Muscle layer of duodenum (tissue), 2 donors: ENCODE data around the gene TNS3.

Source experiments
- H3K27ac ChIP-seq: one replicate; pipeline ENCODE4 v1.7.0; 2013; ENCODE audit warnings: mild to moderate bottlenecking, low read length
- H3K27me3 ChIP-seq: one replicate; pipeline ENCODE4 v1.7.0; 2013; ENCODE audit warnings: low read depth, mild to moderate bottlenecking, control low read depth, low read length
- H3K36me3 ChIP-seq, 2 donors: one replicate each; pipeline ENCODE4 v1.7.0; 2013; ENCODE audit warnings: low read length in 2 of 2, control low read depth in 1 of 2, mild to moderate bottlenecking in 1 of 2; ENCODE audit not compliant: insufficient read depth in 2 of 2, control insufficient read depth in 1 of 2
- H3K4me1 ChIP-seq, 2 donors: one replicate each; pipeline ENCODE4 v1.7.0; 2013; ENCODE audit warnings: low read length in 2 of 2, mild to moderate bottlenecking in 2 of 2, control low read depth in 1 of 2, moderate library complexity in 1 of 2; ENCODE audit not compliant: insufficient read depth in 2 of 2, control insufficient read depth in 1 of 2
- H3K4me3 ChIP-seq, 2 donors: one replicate each; pipeline ENCODE4 v1.7.0; 2013; ENCODE audit warnings: low read length in 2 of 2, low read depth in 1 of 2, mild to moderate bottlenecking in 1 of 2
- H3K9me3 ChIP-seq, 2 donors: one replicate each; pipeline ENCODE4 v1.7.0; 2013; ENCODE audit warnings: low read length in 2 of 2, control low read depth in 1 of 2, mild to moderate bottlenecking in 1 of 2; ENCODE audit not compliant: control insufficient read depth in 1 of 2
- donor health status: healthy.

TNS3 gene

GRCh38 chr7:47303695-47304453, 278.0 kb downstream of the TNS3 start:
- H3K27me3 ChIP-seq, result no peaks in the 10 kb centered on the region
- H3K4me3 ChIP-seq, result no peak overlapping the region
- H3K36me3 ChIP-seq, result peaks cover 2 to 11% of the 10 kb centered on the region in 2 donors
- H3K27ac ChIP-seq, result no peak overlapping the region
- peaks cover 0 to under 1% of the 10 kb centered on the region in 2 donors for H3K9me3 ChIP-seq
- H3K4me1 ChIP-seq, result no peaks in the 10 kb centered on the region

- no peaks in the 10 kb centered on the region for H3K4me1 ChIP-seq
- H3K9me3 ChIP-seq, result no peaks in the 10 kb centered on the region
- no peaks in the 10 kb centered on the region for H3K27me3 ChIP-seq
- peaks cover 2 to 11% of the 10 kb centered on the region in 2 donors for H3K36me3 ChIP-seq
- H3K27ac ChIP-seq, result no peak overlapping the region
- no peak overlapping the region for H3K4me3 ChIP-seq
Measured at GRCh38 chr7:47303014-47303694, 278.8 kb downstream of the TNS3 start.

- Histone ChIP-seq H3K4me1 (no peaks in the 10 kb centered on the region), H3K9me3 (no peaks in the 10 kb centered on the region), H3K27me3 (no peaks in the 10 kb centered on the region), H3K27ac (no peak overlapping the region), H3K36me3 (peaks cover 2 to 11% of the 10 kb centered on the region in 2 donors), H3K4me3 (no peak overlapping the region)
Measured at GRCh38 chr7:47302560-47302959, 279.4 kb downstream of the TNS3 start.

- Histone ChIP-seq H3K36me3 (peaks cover 8 to 16% of the 10 kb centered on the region in 2 donors), H3K4me1 (no peaks in the 10 kb centered on the region), H3K9me3 (no peaks in the 10 kb centered on the region), H3K4me3 (no peak overlapping the region), H3K27ac (no peak overlapping the region), H3K27me3 (no peaks in the 10 kb centered on the region)
Measured at GRCh38 chr7:47301657-47302295, 280.1 kb downstream of the TNS3 start.

- Histone ChIP-seq H3K27ac (no peak overlapping the region), H3K36me3 (peaks cover 8 to 22% of the 10 kb centered on the region in 2 donors), H3K4me1 (no peaks in the 10 kb centered on the region), H3K4me3 (no peak overlapping the region), H3K9me3 (no peaks in the 10 kb centered on the region), H3K27me3 (no peaks in the 10 kb centered on the region)
Measured at GRCh38 chr7:47301105-47301477, 280.8 kb downstream of the TNS3 start.

- Histone ChIP-seq H3K4me3 (no peak overlapping the region), H3K27ac (no peak overlapping the region), H3K4me1 (no peaks in the 10 kb centered on the region), H3K36me3 (peaks cover 13 to 23% of the 10 kb centered on the region in 2 donors), H3K9me3 (no peaks in the 10 kb centered on the region), H3K27me3 (no peaks in the 10 kb centered on the region)
Measured at GRCh38 chr7:47300472-47301104, 281.3 kb downstream of the TNS3 start.

GRCh38 chr7:47299496-47299895, 282.4 kb downstream of the TNS3 start:
- H3K36me3 ChIP-seq, result peaks cover 17 to 28% of the 10 kb centered on the region in 2 donors
- H3K4me3 ChIP-seq, result no peak overlapping the region
- H3K9me3 ChIP-seq, result no peaks in the 10 kb centered on the region
- H3K27me3 ChIP-seq, result no peaks in the 10 kb centered on the region
- no peak overlapping the region for H3K27ac ChIP-seq
- H3K4me1 ChIP-seq, result no peaks in the 10 kb centered on the region

GRCh38 chr7:47298636-47299035, 283.3 kb downstream of the TNS3 start:
- Histone ChIP-seq H3K27ac (no peak overlapping the region), H3K27me3 (no peaks in the 10 kb centered on the region), H3K36me3 (peaks cover 21 to 29% of the 10 kb centered on the region in 2 donors), H3K9me3 (no peaks in the 10 kb centered on the region), H3K4me3 (no peak overlapping the region), H3K4me1 (no peaks in the 10 kb centered on the region)

- Histone ChIP-seq H3K36me3 (peaks cover 28 to 36% of the 10 kb centered on the region in 2 donors), H3K9me3 (no peaks in the 10 kb centered on the region), H3K4me3 (no peak overlapping the region), H3K27me3 (no peaks in the 10 kb centered on the region), H3K4me1 (no peaks in the 10 kb centered on the region), H3K27ac (no peak overlapping the region)
Measured at GRCh38 chr7:47297120-47297519, 284.8 kb downstream of the TNS3 start.

GRCh38 chr7:47295606-47296005, 286.3 kb downstream of the TNS3 start:
- no peaks in the 10 kb centered on the region for H3K4me1 ChIP-seq
- H3K27ac ChIP-seq, result no peak overlapping the region
- H3K36me3 ChIP-seq, result peaks cover 30 to 39% of the 10 kb centered on the region in 2 donors

GRCh38 chr7:47294556-47295222, 287.2 kb downstream of the TNS3 start:
- Histone ChIP-seq H3K4me3 (no peak overlapping the region), H3K27ac (peak overlapping the region; percentile 28), H3K9me3 (no peaks in the 10 kb centered on the region), H3K27me3 (no peaks in the 10 kb centered on the region), H3K4me1 (no peaks in the 10 kb centered on the region), H3K36me3 (peaks cover 30 to 39% of the 10 kb centered on the region in 2 donors)

More at GRCh38 chr7:47295606-47296005, 286.3 kb downstream of the TNS3 start:
- Histone ChIP-seq H3K4me3 (no peak overlapping the region), H3K27me3 (no peaks in the 10 kb centered on the region), H3K9me3 (no peaks in the 10 kb centered on the region)
